Fibroblast of lung (primary cell): Measurements from ENCODE around the gene EDNRA.

Source experiments
- EZH2 ChIP-seq: IDR thresholded peaks from 2 replicates; pipeline ENCODE4 v1.5.1; 2012; ENCODE audit warnings: low read length, control low read depth, mild to moderate bottlenecking; ENCODE audit errors: missing control alignments
- TF ChIP-seq, protein P1 (sequence below), 2 donors: IDR thresholded peaks in 1 of 2; conservative IDR thresholded peaks in 1 of 2; 1 replicate in 1 of 2; 2 replicates in 1 of 2; pipeline ENCODE4 v1.5.1; 2011 to 2012; ENCODE audit warnings: low read length in 2 of 2, control low read depth in 1 of 2, inconsistent platforms in 1 of 2, low read depth in 1 of 2, mild to moderate bottlenecking in 1 of 2

DNA sequence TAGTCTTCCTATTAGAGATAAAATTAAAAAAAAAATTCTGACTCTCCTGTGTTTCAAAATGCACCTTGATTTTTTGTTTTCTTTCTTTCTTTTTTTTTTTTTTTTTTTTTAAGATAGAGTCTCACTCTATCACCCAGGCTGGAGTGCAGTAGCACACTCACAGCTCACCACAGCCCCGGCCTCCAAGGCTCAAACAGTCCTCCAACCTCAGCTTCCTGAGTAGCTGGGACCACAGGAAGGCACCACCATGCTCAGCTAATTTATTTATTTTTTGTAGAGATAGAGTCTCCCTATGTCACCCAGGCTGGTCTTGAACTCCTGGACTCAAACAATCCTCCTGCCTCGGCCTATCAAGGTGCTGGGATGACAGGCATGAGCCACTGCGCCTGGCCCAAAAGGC lies 95.2 kb downstream of the EDNRA start:
- TF ChIP-seq, protein P1, sequence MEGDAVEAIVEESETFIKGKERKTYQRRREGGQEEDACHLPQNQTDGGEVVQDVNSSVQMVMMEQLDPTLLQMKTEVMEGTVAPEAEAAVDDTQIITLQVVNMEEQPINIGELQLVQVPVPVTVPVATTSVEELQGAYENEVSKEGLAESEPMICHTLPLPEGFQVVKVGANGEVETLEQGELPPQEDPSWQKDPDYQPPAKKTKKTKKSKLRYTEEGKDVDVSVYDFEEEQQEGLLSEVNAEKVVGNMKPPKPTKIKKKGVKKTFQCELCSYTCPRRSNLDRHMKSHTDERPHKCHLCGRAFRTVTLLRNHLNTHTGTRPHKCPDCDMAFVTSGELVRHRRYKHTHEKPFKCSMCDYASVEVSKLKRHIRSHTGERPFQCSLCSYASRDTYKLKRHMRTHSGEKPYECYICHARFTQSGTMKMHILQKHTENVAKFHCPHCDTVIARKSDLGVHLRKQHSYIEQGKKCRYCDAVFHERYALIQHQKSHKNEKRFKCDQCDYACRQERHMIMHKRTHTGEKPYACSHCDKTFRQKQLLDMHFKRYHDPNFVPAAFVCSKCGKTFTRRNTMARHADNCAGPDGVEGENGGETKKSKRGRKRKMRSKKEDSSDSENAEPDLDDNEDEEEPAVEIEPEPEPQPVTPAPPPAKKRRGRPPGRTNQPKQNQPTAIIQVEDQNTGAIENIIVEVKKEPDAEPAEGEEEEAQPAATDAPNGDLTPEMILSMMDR (conservative IDR thresholded peaks at IDR 0.05 in 1 of 2, IDR thresholded peaks at IDR 0.05 in 1 of 2; ENCODE audit: low read depth in 1 of 2, low read length in 2 of 2), result no peak
- TF ChIP-seq EZH2, result no peak
